Stimulated activated CD4-positive, alpha-beta T cell treated with anti-CD3 and anti-CD28 coated beads, Interleukin-15, amount 100 ng/mL, for 48 hours (primary cell): ENCODE data around the gene SLIT3.
"Not testable (repeated sequence)": the region's sequence is repeated elsewhere in the genome, so short reads cannot be mapped to it uniquely, and the experiment has no call there.

Experiments used
- DNase-seq, 2 donors: peaks; one replicate each; pipeline ENCODE4 v3.0.0-alpha.2; 2020; ENCODE audit warnings: low read depth in 2 of 2

SLIT3 gene

GRCh38 chr5:168770996-168771395 is 529.9 kb downstream of the SLIT3 start:
- no peak for DNase-seq

- DNase-seq: no peak
Measured at GRCh38 chr5:168770036-168770498, 530.9 kb downstream of the SLIT3 start.

- DNase-seq: no peak
Measured at GRCh38 chr5:168768172-168768571, 532.8 kb downstream of the SLIT3 start.

- no peak for DNase-seq
Measured at GRCh38 chr5:168766426-168766700, 534.6 kb downstream of the SLIT3 start.

- no peak for DNase-seq
Measured at GRCh38 chr5:168765551-168766425, 535.2 kb downstream of the SLIT3 start.

GRCh38 chr5:168765086-168765550 is 535.8 kb downstream of the SLIT3 start:
- no peak for DNase-seq

GRCh38 chr5:168756453-168757391 is 544.2 kb downstream of the SLIT3 start:
- DNase-seq: no peak

GRCh38 chr5:168755548-168756093 is 545.3 kb downstream of the SLIT3 start:
- no peak for DNase-seq

GRCh38 chr5:168753691-168754254 is 547.2 kb downstream of the SLIT3 start:
- no peak for DNase-seq

GRCh38 chr5:168752416-168753190 is 548.3 kb downstream of the SLIT3 start:
- DNase-seq: no peak

- DNase-seq: no peak
Measured at GRCh38 chr5:168752012-168752411, 548.9 kb downstream of the SLIT3 start.

- no peak for DNase-seq
Measured at GRCh38 chr5:168750926-168751325, 550.0 kb downstream of the SLIT3 start.

GRCh38 chr5:168749391-168750100 is 551.4 kb downstream of the SLIT3 start:
- DNase-seq: no peak

- peak; percentile 47 to 55 for DNase-seq
Measured at GRCh38 chr5:168747987-168748777, 552.8 kb downstream of the SLIT3 start.

- no peak for DNase-seq
Measured at GRCh38 chr5:168746893-168747640, 553.9 kb downstream of the SLIT3 start.

GRCh38 chr5:168746126-168746892 is 554.6 kb downstream of the SLIT3 start:
- DNase-seq: not testable (repeated sequence)

GRCh38 chr5:168743617-168744016 is 557.3 kb downstream of the SLIT3 start:
- no peak for DNase-seq

GRCh38 chr5:168742311-168742710 is 558.6 kb downstream of the SLIT3 start:
- DNase-seq: not testable (repeated sequence)
